ENCODE measurements around the gene FRMD1. TPM values are rescaled to one million over a fixed set of nuclear protein-coding genes. Genes with fewer than 3 reads are reported as not detected.

Gene FRMD1
- total and polyA plus RNA-seq, 10 of the 15 experiments (the other 5 are each of a cell fraction or from before 2014, with no cell fraction given) = not detected

- Histone ChIP-seq H3K79me2 (ENCODE audit: control insufficient read depth, insufficient read depth, low read length) (no peaks in the 10 kb centered on the region), H3K27ac (ENCODE audit: control insufficient read depth, insufficient read depth) (no peak overlapping the region), H4K20me1 (ENCODE audit: control insufficient read depth, insufficient read depth) (no peaks in the 10 kb centered on the region), H3K4me3 (no peak overlapping the region), H3K4me1 (ENCODE audit: control insufficient read depth, insufficient read depth, low read length) (no peaks in the 10 kb centered on the region), H3K36me3 (ENCODE audit: control insufficient read depth in 2 of 2, insufficient read depth in 2 of 2, low read length in 1 of 2) (no peaks in the 10 kb centered on the region), H3K27me3 (replicated peaks in 1 of 2; ENCODE audit: control insufficient read depth in 2 of 2, insufficient read depth in 2 of 2, low read length in 1 of 2) (no peaks in the 10 kb centered on the region), H2AFZ (ENCODE audit: control insufficient read depth, low read depth, low read length) (no peak overlapping the region), H3K9me3 (replicated peaks; ENCODE audit: control insufficient read depth, insufficient read depth, low read length) (no peaks in the 10 kb centered on the region; the same call in 2 of the 3 replicates), H3K4me2 (ENCODE audit: control insufficient read depth, insufficient read depth) (no peak overlapping the region), H3K9ac (ENCODE audit: control insufficient read depth, insufficient read depth, low read length) (no peak overlapping the region)
- DNase-seq (ENCODE audit: low read depth, low spot score) = no peak
- BruUV-seq (replicated peaks) = no TSS peak
- RAD21 ChIA-PET (ENCODE audit: unreplicated experiment) = no interaction called here
- CTCF ChIA-PET = no interaction called here
- FAIRE-seq = no peak
- in situ Hi-C loops (cut with MboI) = no loop called here
- SMC1A ChIA-PET (ENCODE audit: uncharacterized antibody, unreplicated experiment) = interaction anchor here (0.5 kb wide), 1 partner anchor 98 kb away, joined by 3 read pairs; no protein-coding TSS in a partner anchor
- 45% methylated on average over 22 of the region's 29 CpGs for WGBS (ENCODE audit: insufficient coverage, insufficient replicate concordance, low lambda C conversion rate, missing lambda C conversion rate)
- POLR2A ChIA-PET = no interaction called here
- intact Hi-C loops (cut with micrococcal nuclease; ENCODE audit: unreplicated experiment) = no loop called here
- ATAC-seq = no peak
- TF ChIP-seq ELK1 (IDR thresholded peaks at IDR 0.05; ENCODE audit: low read depth, low read length) (no peak), ASH2L (IDR thresholded peaks at IDR 0.05; ENCODE audit: borderline replicate concordance, low read depth) (no peak), ATF7 (IDR thresholded peaks at IDR 0.05; ENCODE audit: low read depth) (no peak), ZNF24 (IDR thresholded peaks at IDR 0.05) (no peak), MEF2A (IDR thresholded peaks at IDR 0.05; ENCODE audit: insufficient read depth, low read depth, low read length) (no peak), STAT3 (IDR thresholded peaks at IDR 0.05; ENCODE audit: low read depth, low read length) (no peak), BCLAF1 (IDR thresholded peaks at IDR 0.05) (no peak), ZBED1 (IDR thresholded peaks at IDR 0.05; ENCODE audit: borderline replicate concordance) (no peak), CEBPZ (IDR thresholded peaks at IDR 0.05; ENCODE audit: low read depth, low read length) (no peak), ZBTB40 (IDR thresholded peaks at IDR 0.05; ENCODE audit: borderline replicate concordance) (no peak), PAX8 (IDR thresholded peaks at IDR 0.05) (no peak), CBX3 (IDR thresholded peaks at IDR 0.05; ENCODE audit: borderline replicate concordance, low read depth) (no peak)
These were observed 36.4 kb downstream of the FRMD1 start for GRCh38 chr6:168042426-168043192.
